K562 (cell line): ENCODE measurements around the gene TRPM4. TPM values are rescaled to one million over a fixed set of nuclear protein-coding genes. Genes with fewer than 3 reads are reported as not detected.
A peak's percentile ranks its signal among the peaks of the same experiment; 100 is the strongest.

Experiments
- CBX2 ChIP-seq: fragments of 200-600 bp; sonication (generic); IDR thresholded peaks from one replicate; pipeline ENCODE4 v1.6.1; 2012; ENCODE audit warnings: mild to moderate bottlenecking, low read length, inconsistent platforms; ENCODE audit not compliant: insufficient read depth, poor library complexity, severe bottlenecking
- CC2D1A ChIP-seq: fragments of 450-650 bp; IDR thresholded peaks from 2 replicates; pipeline ENCODE4 v1.6.1; 2017; ENCODE audit warnings: mild to moderate bottlenecking
- FOXA3 ChIP-seq, 2 experiments: fragments of 450-650 bp in 1 of 2; sonication (generic) in 1 of 2; formaldehyde crosslinking; IDR thresholded peaks in 1 of 2; conservative IDR thresholded peaks in 1 of 2; 2 replicates each; pipeline versions ENCODE4 v1.4.0 to v1.8.0; 2020 to 2022; ENCODE audit warnings: mild to moderate bottlenecking in 2 of 2, missing genetic modification reagents in 1 of 2
- FOXJ2 ChIP-seq: fragments of 200-800 bp; sonication (Bioruptor generic); IDR thresholded peaks from 2 replicates; pipeline ENCODE4 v1.6.1; 2016; ENCODE audit warnings: missing genetic modification characterization, missing compliant biosample characterization
- KLF13 ChIP-seq: fragments of 450-650 bp; IDR thresholded peaks from 2 replicates; pipeline ENCODE4 v1.6.1; 2016; ENCODE audit warnings: missing genetic modification characterization, low read depth, mild to moderate bottlenecking, missing compliant biosample characterization, moderate library complexity, borderline replicate concordance
- KLF16 ChIP-seq: IDR thresholded peaks from 2 replicates; pipeline ENCODE4 v1.6.1; 2016; ENCODE audit warnings: antibody characterized with exemption
- NCOR1 ChIP-seq: fragments of 450-650 bp; IDR thresholded peaks from 2 replicates; pipeline ENCODE4 v1.6.1; 2016; ENCODE audit warnings: mild to moderate bottlenecking, moderate library complexity
- NONO ChIP-seq, 2 experiments: fragments of 200-400 bp in 1 of 2; fragments of 450-650 bp in 1 of 2; formaldehyde crosslinking in 1 of 2; IDR thresholded peaks; 2 replicates each; pipeline ENCODE4 v1.6.1; 2017; ENCODE audit warnings: low read depth in 2 of 2, mild to moderate bottlenecking in 2 of 2, moderate library complexity in 2 of 2, low read length in 1 of 2
- PCBP1 ChIP-seq: fragments of 200-400 bp; formaldehyde crosslinking; IDR thresholded peaks from 2 replicates; pipeline ENCODE4 v1.6.1; 2018; ENCODE audit warnings: mild to moderate bottlenecking, low read depth, low read length; ENCODE audit not compliant: poor library complexity, severe bottlenecking
- SIN3A ChIP-seq, 2 experiments: fragments of 150-350 bp in 1 of 2; IDR thresholded peaks; 2 replicates each; pipeline ENCODE4 v1.6.1; 2011 to 2016; ENCODE audit warnings: borderline replicate concordance in 2 of 2, low read depth in 2 of 2, low read length in 2 of 2, mild to moderate bottlenecking in 2 of 2, moderate library complexity in 2 of 2; ENCODE audit not compliant: control insufficient read depth in 1 of 2
- SMARCE1 ChIP-seq: fragments of 450-650 bp; IDR thresholded peaks from 2 replicates; pipeline ENCODE4 v1.7.1; 2016; ENCODE audit warnings: mild to moderate bottlenecking
- SP2 ChIP-seq: IDR thresholded peaks from 2 replicates; pipeline ENCODE4 v1.6.1; 2011; ENCODE audit warnings: mild to moderate bottlenecking, low read depth, low read length, moderate library complexity; ENCODE audit not compliant: poor library complexity, severe bottlenecking; ENCODE audit errors: extremely low read depth
- ZNF24 ChIP-seq: fragments of 450-650 bp; IDR thresholded peaks from 2 replicates; pipeline ENCODE4 v1.6.1; 2016
- ZNF41 ChIP-seq: fragments of 250-450 bp; sonication (Bioruptor Pico); conservative IDR thresholded peaks from 2 replicates; pipeline ENCODE4 v1.4.0; 2020; ENCODE audit warnings: mild to moderate bottlenecking
- ZNF75A ChIP-seq: fragments of 450-650 bp; formaldehyde crosslinking; IDR thresholded peaks from 2 replicates; pipeline ENCODE4 v1.4.0; 2020; ENCODE audit warnings: mild to moderate bottlenecking
- polyA plus RNA-seq, 8 experiments: library from polyadenylated mRNA; depleted of rRNA in 4 of 8; stranded (reverse) in 5 of 8; unstranded in 3 of 8; fragments of >200 nt; fragmentation: Nextera tagmentation in 2 of 8; fragmentation: Illumina TruSeq in 1 of 8; extraction: Ambion mirVana in 2 of 8; extraction: Trizol in 1 of 8; gene quantifications; 2 replicates each; pipeline versions ENCODE4 v1.2.1 to v1.2.3, GENCODE V29; 2011 to 2014; ENCODE audit warnings: inconsistent platforms in 1 of 8, missing spikeins in 1 of 8
- total RNA-seq, 7 experiments: library from RNA; depleted of rRNA in 6 of 7; stranded (reverse); fragments of >200 nt in 6 of 7; fragmentation: Illumina TruSeq in 2 of 7; extraction: Trizol in 2 of 7; gene quantifications; 2 replicates each; pipeline versions ENCODE4 v1.2.1 to v1.2.3, GENCODE V29; 2011 to 2021; ENCODE audit warnings: low replicate concordance in 1 of 7
- TF ChIP-seq, protein P1 (sequence below): fragments of 450-650 bp; IDR thresholded peaks from one replicate; pipeline ENCODE4 v1.6.1; 2018; ENCODE audit warnings: mild to moderate bottlenecking, moderate library complexity; ENCODE audit not compliant: partially characterized antibody
- TF ChIP-seq, protein P2 (sequence below): sonication (generic); formaldehyde crosslinking; IDR thresholded peaks from 2 replicates; pipeline ENCODE4 v1.8.0; 2022; ENCODE audit warnings: mild to moderate bottlenecking, low read depth, missing genetic modification reagents
- TF ChIP-seq, protein P3 (sequence below), 2 experiments: fragments of 450-650 bp in 1 of 2; IDR thresholded peaks; 2 replicates each; pipeline ENCODE4 v1.6.1; 2011 to 2017; ENCODE audit warnings: low read depth in 2 of 2, antibody characterized with exemption in 1 of 2, borderline replicate concordance in 1 of 2, low read length in 1 of 2, mild to moderate bottlenecking in 1 of 2, mixed read lengths in 1 of 2; ENCODE audit not compliant: control insufficient read depth in 1 of 2
- TF ChIP-seq, protein P4 (sequence below): sonication (generic); formaldehyde crosslinking; IDR thresholded peaks from 2 replicates; pipeline ENCODE4 v1.8.0; 2022; ENCODE audit warnings: mild to moderate bottlenecking, missing genetic modification reagents

TRPM4 gene
- total and polyA plus RNA-seq, 9 of the 15 experiments (the other 6 are each of a cell fraction or from before 2014, with no cell fraction given) = 6.5 to 45.4 (median 15.2) TPM

DNA sequence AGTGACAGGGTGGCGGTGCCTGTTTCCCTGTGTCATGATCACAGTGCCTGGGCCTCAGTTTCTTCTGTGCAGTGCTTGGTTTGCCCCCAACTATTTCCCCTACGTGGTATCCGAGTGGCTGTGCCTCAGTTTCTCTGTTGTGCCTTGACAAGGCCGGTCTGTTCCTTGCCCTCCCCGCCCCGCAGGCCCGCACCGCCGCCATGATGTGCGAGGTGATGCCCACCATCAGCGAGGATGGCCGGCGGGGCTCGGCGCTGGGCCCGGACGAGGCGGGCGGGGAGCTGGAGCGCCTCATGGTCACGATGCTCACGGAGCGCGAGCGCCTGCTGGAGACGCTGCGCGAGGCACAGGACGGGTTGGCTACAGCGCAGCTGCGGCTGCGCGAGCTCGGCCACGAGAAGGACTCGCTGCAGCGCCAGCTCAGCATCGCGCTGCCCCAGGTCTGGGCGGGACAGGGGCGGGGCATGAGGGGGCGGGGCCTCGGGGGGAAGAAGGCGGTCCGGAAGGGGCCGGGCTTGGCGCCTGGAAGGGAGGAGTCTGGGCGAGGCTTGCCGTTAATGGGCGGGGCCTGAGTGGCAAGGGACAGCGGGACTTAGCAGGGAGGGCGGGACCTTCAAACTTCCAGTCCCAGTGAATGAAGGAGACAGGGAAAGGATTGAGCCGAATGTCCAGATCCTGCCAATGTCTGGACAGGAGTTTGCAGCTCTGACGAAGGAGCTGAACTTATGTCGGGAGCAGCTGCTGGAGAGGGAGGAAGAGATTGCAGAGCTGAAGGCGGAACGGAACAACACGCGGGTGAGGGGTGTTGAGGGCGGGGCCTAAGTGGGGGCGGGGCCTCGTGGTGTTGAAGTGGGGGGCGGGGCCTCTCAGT, 29.7 kb upstream of the TRPM4 start (continued):
- TF ChIP-seq, protein P1, sequence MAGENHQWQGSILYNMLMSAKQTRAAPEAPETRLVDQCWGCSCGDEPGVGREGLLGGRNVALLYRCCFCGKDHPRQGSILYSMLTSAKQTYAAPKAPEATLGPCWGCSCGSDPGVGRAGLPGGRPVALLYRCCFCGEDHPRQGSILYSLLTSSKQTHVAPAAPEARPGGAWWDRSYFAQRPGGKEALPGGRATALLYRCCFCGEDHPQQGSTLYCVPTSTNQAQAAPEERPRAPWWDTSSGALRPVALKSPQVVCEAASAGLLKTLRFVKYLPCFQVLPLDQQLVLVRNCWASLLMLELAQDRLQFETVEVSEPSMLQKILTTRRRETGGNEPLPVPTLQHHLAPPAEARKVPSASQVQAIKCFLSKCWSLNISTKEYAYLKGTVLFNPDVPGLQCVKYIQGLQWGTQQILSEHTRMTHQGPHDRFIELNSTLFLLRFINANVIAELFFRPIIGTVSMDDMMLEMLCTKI = no peak
- TF ChIP-seq SP2 (no peak), CBX2 (no peak), FOXJ2 (tag) (no peak), SIN3A (IDR thresholded peaks at IDR 0.05; ENCODE audit: borderline replicate concordance in 2 of 2, control insufficient read depth in 1 of 2, low read depth in 2 of 2, low read length in 2 of 2) (peak; percentile 46 to 80; a peak in 2 of 4 replicates), ZNF75A (CRISPR knock-in tag) (no peak), KLF16 (no peak), ZNF41 (CRISPR knock-in tag) (no peak), SMARCE1 (no peak), CC2D1A (no peak), NONO (IDR thresholded peaks at IDR 0.05; ENCODE audit: low read depth in 2 of 2, low read length in 1 of 2) (no peak), ZNF24 (no peak), FOXA3 (CRISPR knock-in tag; conservative IDR thresholded peaks at IDR 0.05 in 1 of 2, IDR thresholded peaks at IDR 0.05 in 1 of 2) (0 out of 4 replicates have a peak, but pooled peaks of 1 of the 2 experiments have one; percentile 46), KLF13 (tag) (0 out of 2 replicates have a peak, but pooled peaks have one; percentile 27), PCBP1 (no peak), NCOR1 (no peak)
- TF ChIP-seq, protein P2, sequence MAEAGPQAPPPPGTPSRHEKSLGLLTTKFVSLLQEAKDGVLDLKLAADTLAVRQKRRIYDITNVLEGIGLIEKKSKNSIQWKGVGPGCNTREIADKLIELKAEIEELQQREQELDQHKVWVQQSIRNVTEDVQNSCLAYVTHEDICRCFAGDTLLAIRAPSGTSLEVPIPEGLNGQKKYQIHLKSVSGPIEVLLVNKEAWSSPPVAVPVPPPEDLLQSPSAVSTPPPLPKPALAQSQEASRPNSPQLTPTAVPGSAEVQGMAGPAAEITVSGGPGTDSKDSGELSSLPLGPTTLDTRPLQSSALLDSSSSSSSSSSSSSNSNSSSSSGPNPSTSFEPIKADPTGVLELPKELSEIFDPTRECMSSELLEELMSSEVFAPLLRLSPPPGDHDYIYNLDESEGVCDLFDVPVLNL = peak; percentile 94
- TF ChIP-seq, protein P3, sequence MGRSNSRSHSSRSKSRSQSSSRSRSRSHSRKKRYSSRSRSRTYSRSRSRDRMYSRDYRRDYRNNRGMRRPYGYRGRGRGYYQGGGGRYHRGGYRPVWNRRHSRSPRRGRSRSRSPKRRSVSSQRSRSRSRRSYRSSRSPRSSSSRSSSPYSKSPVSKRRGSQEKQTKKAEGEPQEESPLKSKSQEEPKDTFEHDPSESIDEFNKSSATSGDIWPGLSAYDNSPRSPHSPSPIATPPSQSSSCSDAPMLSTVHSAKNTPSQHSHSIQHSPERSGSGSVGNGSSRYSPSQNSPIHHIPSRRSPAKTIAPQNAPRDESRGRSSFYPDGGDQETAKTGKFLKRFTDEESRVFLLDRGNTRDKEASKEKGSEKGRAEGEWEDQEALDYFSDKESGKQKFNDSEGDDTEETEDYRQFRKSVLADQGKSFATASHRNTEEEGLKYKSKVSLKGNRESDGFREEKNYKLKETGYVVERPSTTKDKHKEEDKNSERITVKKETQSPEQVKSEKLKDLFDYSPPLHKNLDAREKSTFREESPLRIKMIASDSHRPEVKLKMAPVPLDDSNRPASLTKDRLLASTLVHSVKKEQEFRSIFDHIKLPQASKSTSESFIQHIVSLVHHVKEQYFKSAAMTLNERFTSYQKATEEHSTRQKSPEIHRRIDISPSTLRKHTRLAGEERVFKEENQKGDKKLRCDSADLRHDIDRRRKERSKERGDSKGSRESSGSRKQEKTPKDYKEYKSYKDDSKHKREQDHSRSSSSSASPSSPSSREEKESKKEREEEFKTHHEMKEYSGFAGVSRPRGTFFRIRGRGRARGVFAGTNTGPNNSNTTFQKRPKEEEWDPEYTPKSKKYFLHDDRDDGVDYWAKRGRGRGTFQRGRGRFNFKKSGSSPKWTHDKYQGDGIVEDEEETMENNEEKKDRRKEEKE (IDR thresholded peaks at IDR 0.05; ENCODE audit: borderline replicate concordance in 1 of 2, control insufficient read depth in 1 of 2, low read depth in 2 of 2, low read length in 1 of 2) = no peak
- TF ChIP-seq, protein P4, sequence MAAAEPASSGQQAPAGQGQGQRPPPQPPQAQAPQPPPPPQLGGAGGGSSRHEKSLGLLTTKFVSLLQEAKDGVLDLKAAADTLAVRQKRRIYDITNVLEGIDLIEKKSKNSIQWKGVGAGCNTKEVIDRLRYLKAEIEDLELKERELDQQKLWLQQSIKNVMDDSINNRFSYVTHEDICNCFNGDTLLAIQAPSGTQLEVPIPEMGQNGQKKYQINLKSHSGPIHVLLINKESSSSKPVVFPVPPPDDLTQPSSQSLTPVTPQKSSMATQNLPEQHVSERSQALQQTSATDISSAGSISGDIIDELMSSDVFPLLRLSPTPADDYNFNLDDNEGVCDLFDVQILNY (CRISPR knock-in tag) = peak; percentile 83; the same call in 1 of the 2 replicates
